ENCODE measurements around the gene SPDEF.

Gene SPDEF

DNA sequence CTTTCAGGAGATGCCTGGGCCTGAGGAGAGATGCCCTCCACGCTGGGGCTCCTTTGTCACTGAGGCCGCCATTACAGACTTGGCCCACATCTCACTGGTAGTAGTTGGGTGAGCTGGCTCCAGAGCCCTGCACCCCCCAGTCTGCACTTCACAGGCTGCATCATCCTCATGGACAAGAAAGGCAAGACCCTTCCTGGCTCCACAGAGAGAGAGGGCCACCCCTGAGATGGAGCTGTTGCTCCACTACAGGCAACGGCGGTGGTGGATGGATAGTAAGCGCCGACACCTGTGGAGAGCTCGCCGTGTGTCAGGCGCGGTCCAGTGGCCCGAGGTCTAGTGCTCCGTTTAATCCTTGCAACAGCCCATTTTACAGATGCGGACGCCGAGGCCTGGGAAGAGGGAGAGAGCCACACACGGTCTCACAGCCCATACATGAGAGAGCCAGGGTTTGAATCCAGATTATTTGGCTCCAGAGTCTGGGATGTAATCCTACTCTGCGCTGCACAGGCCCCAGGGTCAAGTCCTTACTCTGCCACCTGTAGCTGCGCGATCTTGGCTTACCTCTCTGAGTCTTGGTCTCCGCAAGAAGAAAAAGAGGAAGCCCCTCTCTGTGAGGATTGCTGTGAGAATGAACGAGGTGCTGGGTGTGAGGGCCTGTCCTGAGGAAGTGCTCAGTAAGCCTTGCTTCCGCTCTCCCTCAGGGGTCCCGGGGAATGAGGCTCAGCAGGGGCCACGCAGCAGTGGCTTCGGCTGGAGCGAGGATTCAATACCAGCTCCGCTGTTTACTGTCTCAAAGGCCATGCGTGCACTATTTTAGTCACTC lies 34.5 kb downstream of the SPDEF start:
- DNase-seq: no peak
- WGBS (ENCODE audit: extremely low coverage, insufficient coverage, low lambda C conversion rate): no CpG with 5 or more reads among the region's 28 CpGs
- H3K79me2 ChIP-seq (ENCODE audit: control insufficient read depth, insufficient read depth, low read length): no peaks in the 10 kb centered on the region

DNA sequence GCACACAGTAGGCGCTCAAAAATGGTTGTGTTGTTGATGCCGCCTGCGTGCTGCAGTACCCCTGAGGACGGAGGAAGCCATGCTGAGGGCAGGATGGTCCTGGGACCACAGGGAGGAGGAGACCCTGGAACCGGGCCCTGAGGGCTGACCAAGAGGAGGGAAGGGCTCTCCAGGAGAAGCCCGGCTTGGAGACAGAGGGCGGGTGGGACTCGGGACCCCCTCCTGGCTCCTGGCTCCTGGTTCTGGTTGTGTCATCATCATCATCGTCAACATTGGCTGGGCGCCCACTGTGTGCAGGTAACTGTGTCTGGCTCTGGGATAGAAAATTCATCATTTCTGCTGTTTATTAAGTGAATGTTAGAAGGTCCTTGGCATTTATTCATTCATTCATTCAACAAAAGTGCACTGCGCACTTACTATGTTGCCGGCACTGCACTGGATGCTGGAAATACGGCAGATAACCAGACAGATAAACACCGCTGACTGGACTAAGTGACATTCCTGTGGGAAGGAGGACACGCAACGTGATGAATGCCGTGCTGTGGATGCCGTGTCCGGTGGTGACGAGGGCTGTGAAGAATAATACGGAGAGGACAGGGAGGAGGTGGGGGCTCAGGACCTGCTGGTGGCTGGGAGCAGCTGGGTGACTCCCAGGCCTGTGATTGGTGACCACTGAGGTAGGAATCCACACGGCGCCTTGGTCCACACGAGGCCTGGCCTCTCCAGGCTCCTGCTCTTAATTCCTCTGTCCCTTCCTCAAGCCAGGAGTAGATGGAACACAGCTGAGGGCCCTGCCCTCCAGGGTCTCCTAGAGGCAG lies 35.3 kb downstream of the SPDEF start:
- Histone ChIP-seq H3K56ac (ENCODE audit: low read length) (no peak overlapping the region), H4K5ac (ENCODE audit: low read length) (no peak overlapping the region), H3K4me1 (ENCODE audit: control insufficient read depth, low read depth, low read length) (no peaks in the 10 kb centered on the region)

More for the DNA sequence above, 34.5 kb downstream of the SPDEF start:
- Histone ChIP-seq H3K27ac (ENCODE audit: low read depth, low read length) (no peak overlapping the region), H3K23ac (ENCODE audit: low read length) (no peak overlapping the region), H3K4ac (ENCODE audit: low read depth, low read length) (no peak overlapping the region), H2BK15ac (replicated peaks; ENCODE audit: low read depth) (no peak overlapping the region), H3K18ac (ENCODE audit: low read length) (no peak overlapping the region), H3K4me1 (ENCODE audit: control insufficient read depth, low read depth, low read length) (no peaks in the 10 kb centered on the region), H2BK120ac (ENCODE audit: low read depth, low read length) (no peak overlapping the region), H3K4me3 (ENCODE audit: low read length) (no peak overlapping the region), H3K56ac (ENCODE audit: low read length) (no peak overlapping the region), H3K79me1 (ENCODE audit: low read length) (no peaks in the 10 kb centered on the region), H2BK5ac (ENCODE audit: low read length) (no peak overlapping the region), H2AK5ac (ENCODE audit: low read length) (no peak overlapping the region), H3K4me2 (ENCODE audit: low read length) (no peak overlapping the region), H3K27me3 (ENCODE audit: insufficient read depth, low read length, poor library complexity) (no peaks in the 10 kb centered on the region), H4K5ac (ENCODE audit: low read length) (no peak overlapping the region), H3K9ac (ENCODE audit: low read length) (no peak overlapping the region), H3K36me3 (ENCODE audit: control insufficient read depth, insufficient read depth, low read length) (no peaks in the 10 kb centered on the region), H4K8ac (ENCODE audit: low read depth, low read length) (no peak overlapping the region)

DNA sequence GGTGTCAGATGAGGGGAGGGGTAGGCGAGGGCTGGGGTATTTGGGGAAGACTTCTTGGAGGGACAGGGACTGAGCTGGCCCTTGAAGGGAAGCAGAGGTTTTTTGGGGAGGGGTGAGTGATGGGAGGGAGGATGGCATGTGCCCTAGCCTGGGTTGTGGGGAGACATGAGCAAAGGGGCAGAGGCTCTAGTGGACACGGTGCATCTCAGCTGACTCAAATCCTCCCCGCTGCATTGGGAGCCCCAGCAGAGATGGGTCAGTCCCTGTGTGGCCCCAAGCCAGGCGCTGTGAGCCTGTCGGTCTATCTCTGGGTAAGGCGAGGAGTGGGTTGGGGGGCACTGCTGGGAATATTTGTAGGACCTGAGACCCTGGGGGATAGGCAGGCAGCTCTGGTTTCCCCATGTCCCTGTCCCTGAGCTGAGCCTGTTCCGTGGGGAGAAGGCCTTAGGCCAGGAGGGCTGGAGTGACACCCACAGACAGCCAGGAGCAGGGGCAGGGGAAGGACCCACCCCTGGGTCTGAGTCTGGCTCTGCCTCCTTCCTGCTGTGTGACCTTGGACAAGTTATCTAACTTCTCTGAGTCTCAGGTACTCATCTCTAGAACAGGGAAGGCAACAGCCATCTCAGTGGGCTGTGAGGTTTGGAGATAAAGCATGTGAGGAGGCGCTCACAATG lies 36.0 kb downstream of the SPDEF start:
- H2BK120ac ChIP-seq (ENCODE audit: low read depth, low read length): no peak overlapping the region
- no peak overlapping the region for H3K4me2 ChIP-seq (ENCODE audit: low read length)
- no peak overlapping the region for H3K4ac ChIP-seq (ENCODE audit: low read depth, low read length)
- no peak overlapping the region for H3K27ac ChIP-seq (ENCODE audit: low read depth, low read length)
- no peak for DNase-seq
- H4K8ac ChIP-seq (ENCODE audit: low read depth, low read length): no peak overlapping the region
- no peak overlapping the region for H2AK5ac ChIP-seq (ENCODE audit: low read length)
- H3K18ac ChIP-seq (ENCODE audit: low read length): no peak overlapping the region
- WGBS (ENCODE audit: extremely low coverage, insufficient coverage, low lambda C conversion rate): no CpG with 5 or more reads among the region's 8 CpGs
- H3K79me2 ChIP-seq (ENCODE audit: control insufficient read depth, insufficient read depth, low read length): no peaks in the 10 kb centered on the region
- no peaks in the 10 kb centered on the region for H3K79me1 ChIP-seq (ENCODE audit: low read length)
- H3K56ac ChIP-seq (ENCODE audit: low read length): no peak overlapping the region
- H4K5ac ChIP-seq (ENCODE audit: low read length): no peak overlapping the region
- no peak overlapping the region for H2BK15ac ChIP-seq (replicated peaks; ENCODE audit: low read depth)
- no peak overlapping the region for H2BK5ac ChIP-seq (ENCODE audit: low read length)
- no peak overlapping the region for H3K9ac ChIP-seq (ENCODE audit: low read length)
- no peaks in the 10 kb centered on the region for H3K36me3 ChIP-seq (ENCODE audit: control insufficient read depth, insufficient read depth, low read length)
- H3K4me3 ChIP-seq (ENCODE audit: low read length): no peak overlapping the region
- H3K27me3 ChIP-seq (ENCODE audit: insufficient read depth, low read length, poor library complexity): no peaks in the 10 kb centered on the region
- H3K4me1 ChIP-seq (ENCODE audit: control insufficient read depth, low read depth, low read length): no peaks in the 10 kb centered on the region
- no peak overlapping the region for H3K23ac ChIP-seq (ENCODE audit: low read length)

More for the DNA sequence above, 35.3 kb downstream of the SPDEF start:
- Histone ChIP-seq H2AK5ac (ENCODE audit: low read length) (no peak overlapping the region), H3K79me1 (ENCODE audit: low read length) (no peaks in the 10 kb centered on the region), H3K4me3 (ENCODE audit: low read length) (no peak overlapping the region), H3K79me2 (ENCODE audit: control insufficient read depth, insufficient read depth, low read length) (no peaks in the 10 kb centered on the region), H3K27me3 (ENCODE audit: insufficient read depth, low read length, poor library complexity) (no peaks in the 10 kb centered on the region), H2BK15ac (replicated peaks; ENCODE audit: low read depth) (no peak overlapping the region), H3K18ac (ENCODE audit: low read length) (no peak overlapping the region), H2BK5ac (ENCODE audit: low read length) (no peak overlapping the region), H3K36me3 (ENCODE audit: control insufficient read depth, insufficient read depth, low read length) (no peaks in the 10 kb centered on the region), H3K4me2 (ENCODE audit: low read length) (no peak overlapping the region), H3K23ac (ENCODE audit: low read length) (no peak overlapping the region), H3K27ac (ENCODE audit: low read depth, low read length) (no peak overlapping the region), H4K8ac (ENCODE audit: low read depth, low read length) (no peak overlapping the region), H3K4ac (ENCODE audit: low read depth, low read length) (no peak overlapping the region), H3K9ac (ENCODE audit: low read length) (no peak overlapping the region), H2BK120ac (ENCODE audit: low read depth, low read length) (no peak overlapping the region)
- no CpG with 5 or more reads among the region's 24 CpGs for WGBS (ENCODE audit: extremely low coverage, insufficient coverage, low lambda C conversion rate)
- DNase-seq: no peak

DNA sequence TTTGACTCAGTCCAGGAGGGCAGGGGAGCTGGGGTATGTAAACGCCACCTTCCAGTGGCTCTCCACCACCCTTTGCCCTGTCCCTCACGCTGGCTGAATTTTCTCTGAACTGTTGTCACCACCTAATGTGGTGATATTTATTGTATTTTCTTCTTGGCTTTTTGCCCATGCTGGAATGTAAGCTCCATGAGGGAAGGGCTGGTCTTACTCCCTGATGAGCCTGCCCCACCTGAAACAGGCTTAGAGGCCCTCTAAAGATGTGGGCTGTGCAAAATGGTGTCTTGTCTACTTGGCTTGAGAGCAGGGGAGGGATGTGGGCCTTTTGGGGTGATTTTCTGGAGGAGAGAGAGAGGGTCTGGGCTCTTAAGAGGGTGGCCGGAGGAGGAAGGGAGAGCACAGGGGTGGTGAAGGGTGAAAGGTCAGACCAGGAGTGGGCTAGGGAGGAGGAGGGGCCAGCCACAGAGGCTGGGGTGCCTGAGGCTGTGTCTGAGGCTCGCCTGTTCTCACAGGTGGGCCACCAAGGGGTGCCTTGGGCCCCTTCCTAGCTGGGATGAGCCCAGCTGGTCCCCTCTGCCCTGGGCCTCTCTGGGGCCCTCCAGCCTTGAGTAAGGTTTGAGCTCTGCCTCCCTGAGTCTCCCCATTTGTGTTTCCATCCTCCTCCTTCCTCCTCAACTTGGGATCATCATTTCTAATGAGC lies 37.3 kb downstream of the SPDEF start:
- Histone ChIP-seq H2BK15ac (replicated peaks; ENCODE audit: low read depth) (no peak overlapping the region), H3K56ac (ENCODE audit: low read length) (no peak overlapping the region), H3K27ac (ENCODE audit: low read depth, low read length) (no peak overlapping the region), H4K8ac (ENCODE audit: low read depth, low read length) (no peak overlapping the region), H3K79me1 (ENCODE audit: low read length) (no peaks in the 10 kb centered on the region), H3K27me3 (ENCODE audit: insufficient read depth, low read length, poor library complexity) (no peaks in the 10 kb centered on the region), H3K18ac (ENCODE audit: low read length) (no peak overlapping the region), H3K4me3 (ENCODE audit: low read length) (no peak overlapping the region), H3K4me2 (ENCODE audit: low read length) (no peak overlapping the region), H4K5ac (ENCODE audit: low read length) (no peak overlapping the region), H3K9ac (ENCODE audit: low read length) (no peak overlapping the region), H3K4ac (ENCODE audit: low read depth, low read length) (no peak overlapping the region), H3K4me1 (ENCODE audit: control insufficient read depth, low read depth, low read length) (peaks cover 2% of the 10 kb centered on the region), H2BK5ac (ENCODE audit: low read length) (no peak overlapping the region), H2BK120ac (ENCODE audit: low read depth, low read length) (no peak overlapping the region), H3K23ac (ENCODE audit: low read length) (no peak overlapping the region), H3K36me3 (ENCODE audit: control insufficient read depth, insufficient read depth, low read length) (no peaks in the 10 kb centered on the region), H2AK5ac (ENCODE audit: low read length) (no peak overlapping the region), H3K79me2 (ENCODE audit: control insufficient read depth, insufficient read depth, low read length) (no peaks in the 10 kb centered on the region)
- no peak for DNase-seq
- WGBS (ENCODE audit: extremely low coverage, insufficient coverage, low lambda C conversion rate): no CpG with 5 or more reads among the region's 4 CpGs

DNA sequence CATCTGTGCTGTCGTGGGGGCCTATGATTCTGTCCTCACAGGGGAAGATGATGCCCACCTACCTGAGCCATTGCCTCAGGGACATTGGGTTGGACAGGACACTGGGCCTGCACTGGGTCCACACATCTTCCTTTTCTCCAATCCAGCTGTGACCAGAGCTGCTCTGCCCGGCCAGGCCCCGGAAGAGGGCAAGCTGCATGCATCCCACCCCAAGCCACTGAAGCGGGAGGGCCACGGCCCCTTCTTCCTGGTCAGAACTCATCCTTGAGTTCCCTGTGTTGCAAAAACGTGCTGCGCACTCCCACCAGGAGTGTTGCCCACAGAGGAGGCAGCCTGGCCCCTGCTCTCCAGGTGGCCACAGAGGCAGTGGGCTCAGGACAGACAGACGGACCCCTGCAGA lies 38.2 kb downstream of the SPDEF start:
- Histone ChIP-seq H3K79me2 (ENCODE audit: control insufficient read depth, insufficient read depth, low read length) (no peaks in the 10 kb centered on the region), H2AK5ac (ENCODE audit: low read length) (no peak overlapping the region), H3K4me3 (ENCODE audit: low read length) (no peak overlapping the region), H3K27ac (ENCODE audit: low read depth, low read length) (no peak overlapping the region), H4K8ac (ENCODE audit: low read depth, low read length) (no peak overlapping the region), H3K27me3 (ENCODE audit: insufficient read depth, low read length, poor library complexity) (no peaks in the 10 kb centered on the region), H3K18ac (ENCODE audit: low read length) (no peak overlapping the region), H3K4me1 (ENCODE audit: control insufficient read depth, low read depth, low read length) (peaks cover 7% of the 10 kb centered on the region), H4K5ac (ENCODE audit: low read length) (no peak overlapping the region), H2BK120ac (ENCODE audit: low read depth, low read length) (no peak overlapping the region), H3K56ac (ENCODE audit: low read length) (no peak overlapping the region), H2BK5ac (ENCODE audit: low read length) (no peak overlapping the region), H3K9ac (ENCODE audit: low read length) (no peak overlapping the region), H3K4me2 (ENCODE audit: low read length) (no peak overlapping the region), H3K4ac (ENCODE audit: low read depth, low read length) (no peak overlapping the region), H3K23ac (ENCODE audit: low read length) (no peak overlapping the region), H3K79me1 (ENCODE audit: low read length) (no peaks in the 10 kb centered on the region), H3K36me3 (ENCODE audit: control insufficient read depth, insufficient read depth, low read length) (no peaks in the 10 kb centered on the region), H2BK15ac (replicated peaks; ENCODE audit: low read depth) (no peak overlapping the region)
- no CpG with 5 or more reads among the region's 8 CpGs for WGBS (ENCODE audit: extremely low coverage, insufficient coverage, low lambda C conversion rate)
- DNase-seq: no peak

Data from mesendoderm (in vitro differentiated cells).